UCSD-AML1 (cell line): ENCODE results near the gene LGALSL.

Source experiments
- DNase-seq: peaks from one replicate; lab custom pipeline; 2025; ENCODE audit not compliant: unreplicated experiment; lab: John Stamatoyannopoulos, UW

LGALSL gene

DNA sequence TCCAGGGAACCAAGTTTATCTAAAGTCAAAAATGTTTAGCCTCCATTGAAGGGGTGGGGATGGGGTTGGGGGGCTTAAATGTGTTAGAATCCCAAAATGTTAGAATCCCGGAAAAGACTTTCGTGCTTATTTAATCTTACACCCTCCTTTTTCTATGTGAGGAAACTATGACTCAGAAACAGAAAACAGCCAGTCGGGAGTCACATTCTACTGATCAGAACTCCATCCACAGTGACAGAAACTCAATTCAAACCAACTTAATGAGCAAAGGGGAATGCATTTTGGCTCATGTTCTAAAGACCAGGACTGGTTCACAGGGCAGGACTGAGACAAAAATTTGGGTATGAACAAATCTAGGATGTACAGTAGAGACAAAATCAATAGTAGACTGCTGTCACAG is 38.3 kb downstream of the LGALSL start:
- DNase-seq = no peak

DNA sequence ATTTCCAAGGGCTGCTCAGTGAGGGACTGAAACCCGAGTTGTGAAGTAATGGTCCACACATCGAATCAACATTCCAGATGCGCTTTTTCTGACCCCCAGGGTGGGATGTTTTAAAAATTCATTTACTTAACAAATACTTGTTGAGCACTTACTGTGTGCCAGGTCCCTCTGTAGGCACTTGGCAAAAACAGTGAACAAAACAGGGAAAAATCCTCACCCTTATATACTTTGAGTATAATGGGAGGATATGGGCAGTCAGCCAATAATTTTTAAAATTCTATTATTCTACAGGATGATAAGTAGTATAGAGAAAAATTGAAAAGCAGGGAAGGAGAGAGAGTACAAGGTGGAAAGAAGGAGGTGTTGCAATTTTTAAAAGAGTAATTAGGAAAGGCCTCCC is 38.9 kb downstream of the LGALSL start:
- DNase-seq = no peak

DNA sequence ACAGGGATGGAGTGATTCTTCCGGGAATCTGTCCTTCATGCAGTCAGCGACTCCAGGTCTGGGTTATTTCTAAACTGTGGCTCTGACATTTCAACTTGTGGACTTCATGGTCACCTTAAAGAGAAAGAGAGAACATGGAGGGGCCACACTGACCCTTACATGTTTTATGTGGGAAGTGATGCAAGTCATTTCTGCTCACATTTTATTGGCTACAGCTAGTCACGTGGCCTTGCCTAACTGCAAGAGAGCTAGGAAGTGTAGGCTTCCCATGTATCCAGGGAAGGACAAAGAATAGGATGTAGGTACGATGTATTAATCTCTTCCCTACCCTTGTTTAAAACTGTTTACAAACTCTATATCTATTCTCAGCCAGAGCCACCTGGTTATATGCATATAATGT is 39.8 kb downstream of the LGALSL start:
- DNase-seq = no peak

DNA sequence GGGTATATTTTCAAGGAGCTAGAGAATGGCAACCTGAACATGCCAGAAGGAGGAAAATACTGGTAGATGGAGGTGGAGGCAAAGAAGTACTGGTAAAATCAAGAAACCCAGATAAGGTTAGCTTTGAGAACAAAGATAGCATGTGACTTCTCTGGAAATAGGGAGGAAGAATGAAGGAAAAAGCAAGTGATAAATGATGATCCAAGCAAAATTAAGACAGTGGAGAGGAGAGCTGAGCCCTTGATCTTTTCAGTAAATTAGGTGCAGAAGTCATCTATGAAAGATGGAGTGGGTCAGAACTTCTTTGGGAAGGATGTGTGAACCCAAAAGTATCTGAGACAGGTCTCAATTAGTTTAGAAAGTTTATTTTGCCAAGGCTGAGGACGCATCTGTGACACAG is 44.5 kb downstream of the LGALSL start:
- DNase-seq = no peak

DNA sequence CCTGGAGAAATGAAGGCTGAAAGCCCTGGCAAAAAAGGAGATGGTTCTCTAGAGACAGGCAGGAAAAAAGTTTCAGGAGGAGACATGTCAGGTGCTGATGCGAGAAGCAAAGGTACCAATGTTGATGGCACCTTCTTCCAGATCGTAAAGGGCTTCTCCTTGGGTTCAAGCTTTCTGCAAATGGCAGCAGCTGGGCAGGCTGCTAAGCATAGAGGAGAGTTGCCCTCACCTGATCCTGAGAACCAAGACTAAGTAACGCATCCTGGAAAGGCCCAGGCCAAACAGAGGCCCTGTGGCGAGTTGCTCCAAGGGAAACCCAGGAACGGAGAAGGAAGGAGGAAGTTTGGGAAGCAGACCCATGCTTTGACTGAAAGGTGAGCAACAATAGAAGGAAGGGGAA is 46.6 kb downstream of the LGALSL start:
- DNase-seq = no peak

DNA sequence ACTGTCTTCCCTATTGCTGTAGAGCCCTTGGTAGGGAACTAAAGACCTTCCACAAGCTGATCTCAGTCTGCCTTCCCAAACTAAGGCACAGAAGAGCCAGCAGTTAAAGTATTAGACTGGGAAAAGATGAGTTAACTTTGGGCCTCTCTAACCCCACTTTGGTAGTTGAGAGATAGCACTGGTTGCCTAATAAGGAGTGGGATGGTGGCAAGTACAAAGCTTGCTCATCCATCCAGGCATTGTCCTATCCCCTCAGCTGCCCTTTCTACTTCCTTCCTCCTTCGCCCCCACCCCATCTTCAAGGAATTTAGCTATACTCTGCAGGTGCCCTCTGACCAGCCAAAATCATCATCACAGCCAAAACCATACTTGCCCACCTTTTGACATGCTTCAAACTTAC is 48.0 kb downstream of the LGALSL start:
- no peak for DNase-seq

DNA sequence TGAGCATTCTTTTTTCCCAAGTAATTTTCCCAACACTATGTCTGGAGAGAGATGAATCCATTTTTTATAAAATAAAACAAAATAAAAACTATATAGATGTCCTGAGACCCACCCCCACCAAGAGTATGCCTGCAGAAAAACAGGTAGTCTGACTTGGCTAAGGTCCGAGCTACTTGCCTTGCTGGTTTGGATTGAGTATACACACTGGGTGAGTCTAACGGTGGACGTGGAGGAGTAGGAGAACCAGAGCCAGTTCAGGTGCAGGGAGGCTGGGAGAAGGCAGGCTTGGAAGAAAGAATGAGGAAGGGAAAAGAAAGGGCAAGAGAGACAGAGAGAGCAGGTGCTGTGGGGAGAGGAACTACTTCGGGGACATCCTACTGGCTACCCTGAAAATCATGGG is 48.9 kb downstream of the LGALSL start:
- DNase-seq = no peak

DNA sequence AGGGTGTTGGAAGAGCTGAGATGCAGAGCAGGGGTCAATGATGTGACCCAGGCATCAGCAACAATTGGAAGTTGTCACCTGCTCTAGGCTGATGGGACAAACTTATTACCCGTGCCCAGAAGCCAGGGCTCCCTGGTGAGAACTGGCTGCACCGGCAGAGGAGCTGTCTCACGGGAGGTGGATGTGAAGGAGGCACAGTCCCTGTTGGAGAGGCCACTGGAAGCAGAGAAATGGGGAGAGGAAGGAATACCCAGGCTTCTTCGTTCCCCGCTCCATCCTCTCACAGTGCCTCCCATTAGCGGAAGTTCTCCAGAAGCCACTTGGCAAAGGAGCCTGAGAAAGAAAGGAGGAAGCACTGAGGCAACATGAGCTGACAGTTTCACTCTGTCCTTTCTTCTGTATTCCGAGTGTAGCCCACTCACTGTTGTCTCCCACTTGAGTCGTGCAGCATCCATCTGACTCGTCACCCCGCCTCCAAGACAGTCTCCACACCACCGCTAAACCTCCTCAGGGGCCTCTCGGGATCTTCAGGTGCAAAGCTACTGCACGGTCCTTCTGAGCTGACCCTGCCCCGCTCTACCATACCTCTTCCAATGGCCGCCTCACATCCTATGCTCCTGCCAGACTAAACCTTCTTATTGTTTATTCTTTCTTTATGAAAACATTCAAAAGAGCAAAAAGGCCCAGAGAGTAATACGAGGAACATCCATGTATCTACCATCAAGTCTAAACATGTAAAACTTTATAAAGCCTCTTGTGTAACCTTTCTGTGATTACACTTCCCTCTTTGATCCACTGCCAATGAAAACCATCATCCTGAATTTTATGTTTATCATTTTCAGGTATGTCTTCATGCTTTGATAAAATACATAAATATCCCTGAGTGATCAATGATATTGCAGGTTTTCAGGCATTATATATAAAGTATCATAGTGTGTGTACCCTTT is 51.1 kb downstream of the LGALSL start:
- DNase-seq = no peak

DNA sequence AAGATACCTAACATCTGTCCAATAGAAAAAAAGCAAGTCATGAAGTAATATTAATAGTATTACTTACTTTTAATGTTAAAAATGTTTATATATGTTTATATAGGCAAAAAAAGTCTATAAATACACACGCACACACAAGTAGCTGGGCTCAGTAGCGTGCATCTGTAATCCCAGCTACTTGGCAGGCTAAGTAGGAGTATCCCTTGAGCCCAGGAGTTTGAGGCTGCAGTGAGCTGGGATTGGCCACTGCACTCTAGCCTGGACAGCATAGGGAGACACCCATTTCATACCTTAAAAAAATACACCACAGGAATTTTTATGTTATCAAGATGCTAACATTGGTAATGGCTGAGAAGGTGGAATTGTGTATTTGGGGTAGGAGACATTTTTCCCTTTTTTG is 52.7 kb downstream of the LGALSL start:
- no peak for DNase-seq
